NCI-H1436 (cell line): ENCODE data around the gene CLPSL1.

Source experiments
- DNase-seq: peaks from one replicate; lab custom pipeline; 2025; lab: John Stamatoyannopoulos, UW

CLPSL1 gene

GRCh38 chr6:35797837-35798526 lies 17.2 kb downstream of the CLPSL1 start:
- DNase-seq = no peak

GRCh38 chr6:35798706-35799105 lies 17.9 kb downstream of the CLPSL1 start:
- DNase-seq = no peak

- DNase-seq = no peak
These were observed 20.3 kb downstream of the CLPSL1 start for GRCh38 chr6:35801148-35801547.

- peak; percentile 60 for DNase-seq
These were observed 24.3 kb downstream of the CLPSL1 start, which contains the start of gene LHFPL5 for GRCh38 chr6:35804996-35805736. Gene LHFPL5, plus strand, starts transcription at chr6:35805352. Its CDS starts 319 bp downstream, at chr6:35805671.

- peak; percentile 88 for DNase-seq
These were observed 27.9 kb downstream of the CLPSL1 start for GRCh38 chr6:35808688-35809087.

GRCh38 chr6:35809809-35810208 lies 29.0 kb downstream of the CLPSL1 start:
- DNase-seq = no peak

GRCh38 chr6:35810971-35811698 lies 30.3 kb downstream of the CLPSL1 start:
- DNase-seq = peak; percentile 32

- no peak for DNase-seq
These were observed 30.8 kb downstream of the CLPSL1 start for GRCh38 chr6:35811699-35811995.

GRCh38 chr6:35817515-35817914 lies 36.7 kb downstream of the CLPSL1 start:
- DNase-seq = no peak

GRCh38 chr6:35823601-35824000 lies 42.8 kb downstream of the CLPSL1 start:
- no peak for DNase-seq

- no peak for DNase-seq
These were observed 43.9 kb downstream of the CLPSL1 start for GRCh38 chr6:35824552-35825192.

GRCh38 chr6:35829306-35829705 lies 48.5 kb downstream of the CLPSL1 start:
- no peak for DNase-seq

GRCh38 chr6:35831257-35832007 lies 50.6 kb downstream of the CLPSL1 start:
- DNase-seq = no peak

GRCh38 chr6:35833536-35833935 lies 52.7 kb downstream of the CLPSL1 start:
- no peak for DNase-seq
